SK-N-SH (cell line): ENCODE results near the gene RFLNA. TPM values are rescaled to one million over a fixed set of nuclear protein-coding genes. Genes with fewer than 3 reads are reported as not detected.

Source experiments
- CTCF ChIA-PET: fragments of 300-600, 350-600 bp; formaldehyde crosslinking; extraction: SDS; loops from one replicate; lab custom pipeline; 2021; lab: Yijun Ruan, JAX
- POLR2A ChIA-PET: fragments of 350-600 bp; sonication (Branson Sonifier 250); formaldehyde crosslinking; extraction: SDS; loops from one replicate; lab custom pipeline; 2020; ENCODE audit warnings: antibody characterized with exemption, inconsistent platforms; lab: Yijun Ruan, JAX
- DNase-seq: peaks from one replicate; pipeline ENCODE4 v3.0.0; 2012
- H2AFZ ChIP-seq: fragments of 200-600 bp; sonication (generic); 2 replicates; pipeline ENCODE4 v1.8.1; 2016; ENCODE audit warnings: antibody characterized with exemption, mild to moderate bottlenecking, low read depth
- H3F3A ChIP-seq: fragments of 200-600 bp; sonication (generic); replicated peaks from 2 replicates; pipeline ENCODE3; 2016; ENCODE audit warnings: antibody characterized with exemption, mild to moderate bottlenecking; ENCODE audit not compliant: insufficient read depth
- H3K27ac ChIP-seq, 2 experiments: fragments of 200-500 bp in 1 of 2; fragments of 200-600 bp in 1 of 2; sonication (Bioruptor generic) in 1 of 2; sonication (generic), shearing (Covaris generic) in 1 of 2; 2 replicates each; pipeline versions ENCODE4 v1.5.1 to v1.6.1; 2014 to 2016; ENCODE audit warnings: low read depth in 2 of 2, inconsistent platforms in 1 of 2, low read length in 1 of 2, mild to moderate bottlenecking in 1 of 2, mixed read lengths in 1 of 2
- H3K27me3 ChIP-seq: fragments of 200-600 bp; sonication (generic), shearing (Covaris generic); 2 replicates; pipeline ENCODE4 v1.6.1; 2016; ENCODE audit warnings: mixed run types; ENCODE audit not compliant: insufficient read depth
- H3K36me3 ChIP-seq, 2 experiments: fragments of 200-500 bp in 1 of 2; fragments of 200-600 bp in 1 of 2; sonication (Bioruptor generic) in 1 of 2; sonication (generic) in 1 of 2; replicated peaks in 1 of 2; 2 replicates each; pipeline versions ENCODE3 to v1.5.1; 2014 to 2016; ENCODE audit warnings: low read length in 1 of 2, mild to moderate bottlenecking in 1 of 2; ENCODE audit not compliant: insufficient read depth in 2 of 2, control insufficient read depth in 1 of 2
- H3K4me1 ChIP-seq, 2 experiments: fragments of 200-500 bp in 1 of 2; fragments of 200-600 bp in 1 of 2; sonication (Bioruptor generic) in 1 of 2; sonication (generic), shearing (Covaris generic) in 1 of 2; 2 replicates each; pipeline versions ENCODE4 v1.5.1 to v1.6.1; 2014 to 2016; ENCODE audit warnings: low read depth in 1 of 2, low read length in 1 of 2, mixed run types in 1 of 2; ENCODE audit not compliant: insufficient read depth in 2 of 2, control insufficient read depth in 1 of 2
- H3K4me2 ChIP-seq: fragments of 200-600 bp; sonication (generic), shearing (Covaris generic); 2 replicates; pipeline ENCODE4 v1.6.1; 2017; ENCODE audit warnings: mixed run types
- H3K4me3 ChIP-seq, 2 experiments: fragments of 200-500 bp in 1 of 2; fragments of 200-600 bp in 1 of 2; sonication (Bioruptor generic) in 1 of 2; sonication (generic), shearing (Covaris generic) in 1 of 2; 2 replicates each; pipeline versions ENCODE4 v1.5.1 to v1.8.1; 2014 to 2016; ENCODE audit warnings: low read depth in 2 of 2, inconsistent platforms in 1 of 2, low read length in 1 of 2, mild to moderate bottlenecking in 1 of 2, mixed read lengths in 1 of 2, moderate library complexity in 1 of 2
- H3K79me2 ChIP-seq: fragments of 200-600 bp; sonication (generic); 2 replicates; pipeline ENCODE4 v1.8.1; 2017; ENCODE audit warnings: mild to moderate bottlenecking; ENCODE audit not compliant: insufficient read depth
- H3K9ac ChIP-seq: fragments of 200-600 bp; sonication (generic); 2 replicates; pipeline ENCODE4 v1.6.1; 2017; ENCODE audit warnings: mixed run types
- H3K9me2 ChIP-seq: fragments of 200-600 bp; sonication (generic); 2 replicates; pipeline ENCODE4 v1.6.1; 2017; ENCODE audit warnings: mixed run types
- H3K9me3 ChIP-seq: fragments of 200-600 bp; sonication (generic); 2 replicates; pipeline ENCODE4 v1.6.1; 2017; ENCODE audit warnings: mixed run types, mild to moderate bottlenecking, moderate library complexity
- H4K20me1 ChIP-seq: fragments of 200-600 bp; sonication (generic); 2 replicates; pipeline ENCODE4 v1.6.1; 2017; ENCODE audit warnings: mild to moderate bottlenecking, mixed run types; ENCODE audit not compliant: insufficient read depth
- EP300 ChIP-seq, 2 experiments: IDR thresholded peaks; 2 replicates each; pipeline versions ENCODE4 v1.4.0 to v1.6.1; 2012; ENCODE audit warnings: borderline replicate concordance in 1 of 2, low read depth in 1 of 2, low read length in 1 of 2
- FOXJ3 ChIP-seq: sonication (generic); formaldehyde crosslinking; IDR thresholded peaks from 2 replicates; pipeline ENCODE4 v1.5.1; 2020; ENCODE audit warnings: mild to moderate bottlenecking, missing genetic modification reagents
- GATA2 ChIP-seq: sonication (generic); formaldehyde crosslinking; IDR thresholded peaks from 2 replicates; pipeline ENCODE4 v1.5.0; 2020; ENCODE audit warnings: mild to moderate bottlenecking, missing genetic modification reagents
- MXI1 ChIP-seq: IDR thresholded peaks from 2 replicates; pipeline ENCODE4 v1.6.1; 2012; ENCODE audit warnings: mild to moderate bottlenecking, low read depth, low read length, improper control_type of control experiment
- POLR2AphosphoS5 ChIP-seq: IDR thresholded peaks from 2 replicates; pipeline ENCODE4 v1.6.1; 2012; ENCODE audit warnings: low read depth, low read length
- RCOR1 ChIP-seq: fragments of 150-350 bp; IDR thresholded peaks from 2 replicates; pipeline ENCODE4 v1.6.1; 2017; ENCODE audit warnings: antibody characterized with exemption, low read length
- RXRA ChIP-seq: IDR thresholded peaks from 2 replicates; pipeline ENCODE4 v1.4.0; 2012; ENCODE audit warnings: low read depth, mild to moderate bottlenecking, borderline replicate concordance
- WGBS: methylation state at CpG from one replicate; pipeline ENCODE4 v1.1.6; 2017; ENCODE audit warnings: low lambda C conversion rate; 5-methylcytosine and 5-hydroxymethylcytosine counted together
- polyA plus RNA-seq, 3 experiments: library from polyadenylated mRNA; depleted of rRNA; stranded (reverse); fragments of >200 nt; gene quantifications; 2 replicates each; pipeline ENCODE4 v1.2.3, GENCODE V29; 2012
- TF ChIP-seq, protein P1 (sequence below): IDR thresholded peaks from 2 replicates; pipeline ENCODE4 v1.6.1; 2012; ENCODE audit warnings: mild to moderate bottlenecking, low read depth, low read length, moderate library complexity
- TF ChIP-seq, protein P2 (sequence below): fragments of 150-350 bp; IDR thresholded peaks from 2 replicates; pipeline ENCODE4 v1.6.1; 2016; ENCODE audit warnings: mild to moderate bottlenecking, low read depth, low read length
- TF ChIP-seq, protein P3 (sequence below): fragments of 150-350 bp; IDR thresholded peaks from 2 replicates; pipeline ENCODE4 v1.6.1; 2017; ENCODE audit warnings: antibody characterized with exemption, low read length, low read depth, borderline replicate concordance
- TF ChIP-seq, protein P4 (sequence below): IDR thresholded peaks from 2 replicates; pipeline ENCODE4 v1.4.0; 2012; ENCODE audit warnings: low read depth

RFLNA gene
- polyA plus RNA-seq, 1 of the 3 experiments (the other 2 are of a cell fraction) = 0.10 TPM

DNA sequence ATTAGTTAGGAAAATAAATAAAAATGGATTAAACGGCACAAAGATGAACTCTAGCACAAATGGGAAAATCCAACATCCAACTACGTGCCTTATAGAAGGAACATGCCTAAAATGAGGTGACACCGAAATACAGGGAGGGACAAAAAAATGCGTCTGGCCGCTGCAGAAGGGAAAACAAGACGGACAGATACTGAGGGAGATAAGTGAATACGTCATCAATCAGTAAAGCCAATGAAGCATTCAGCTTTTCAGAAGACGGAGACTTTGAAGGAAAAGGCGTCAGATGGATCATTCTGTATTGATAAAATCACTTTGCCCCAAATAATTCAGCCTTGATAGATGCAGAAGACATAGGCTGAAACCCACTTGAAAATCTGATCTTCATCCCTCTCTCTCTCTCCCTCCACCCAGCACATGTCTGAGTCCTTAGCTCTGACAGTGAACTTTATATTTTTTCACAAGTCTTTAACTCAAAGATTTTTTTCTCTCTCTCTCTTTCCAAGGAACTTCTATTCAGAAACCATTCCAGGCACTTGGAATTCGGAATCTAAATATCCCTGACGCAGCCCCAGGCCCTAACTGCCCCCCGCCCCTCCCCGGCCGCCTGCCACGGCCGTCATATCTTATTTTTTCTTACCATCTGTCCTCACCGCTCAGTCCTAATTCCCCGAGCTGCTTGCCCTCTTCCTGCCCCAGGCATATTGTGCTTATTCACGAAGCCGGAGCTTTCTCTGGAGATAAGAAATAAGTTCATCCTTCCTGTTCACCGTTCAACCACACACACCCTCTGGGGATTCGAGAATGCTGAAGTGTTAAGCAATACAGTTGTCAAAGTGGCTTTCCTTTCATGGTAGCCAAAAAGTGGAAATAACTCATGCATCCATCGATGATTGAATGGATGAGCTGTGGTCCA, 35.5 kb upstream of the RFLNA start:
- POLR2A ChIA-PET = interaction anchor here (0.5 kb wide), 1 partner anchor 136 kb away, joined by 3 read pairs; no protein-coding TSS in a partner anchor

DNA sequence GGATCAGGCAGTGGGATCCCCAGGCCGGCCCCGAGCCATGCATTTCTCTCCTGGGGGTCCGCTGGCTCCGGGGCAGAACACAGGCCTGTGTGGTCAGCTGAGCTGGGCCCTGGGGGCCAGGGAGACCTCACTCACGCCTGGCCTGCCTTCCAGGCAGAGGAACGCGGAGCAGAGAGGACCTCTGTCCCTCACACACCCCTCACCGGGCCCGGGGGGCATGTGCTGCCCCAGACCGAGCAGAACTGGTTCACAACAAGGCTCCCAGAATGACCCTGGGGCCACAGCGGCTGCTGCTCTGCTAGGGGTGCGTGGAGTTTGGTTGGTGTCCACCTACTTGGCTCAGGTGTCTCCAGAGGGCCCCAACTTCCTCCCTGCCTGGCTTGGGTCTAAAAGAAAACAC, 33.0 kb upstream of the RFLNA start:
- H3F3A ChIP-seq = no peaks in the 10 kb centered on the region
- no peaks in the 10 kb centered on the region for H4K20me1 ChIP-seq
- H3K27ac ChIP-seq = no peak overlapping the region
- CTCF ChIA-PET = no interaction called here
- no peak for DNase-seq
- H3K9ac ChIP-seq = no peak overlapping the region
- H2AFZ ChIP-seq = no peak overlapping the region
- H3K79me2 ChIP-seq = no peaks in the 10 kb centered on the region
- H3K36me3 ChIP-seq = no peaks in the 10 kb centered on the region
- H3K27me3 ChIP-seq = peaks cover 7% of the 10 kb centered on the region; the same call in 1 of the 2 replicates
- no peak overlapping the region for H3K4me2 ChIP-seq
- WGBS = 90% methylated on average over 2 of the region's 12 CpGs
- H3K9me3 ChIP-seq = no peaks in the 10 kb centered on the region
- TF ChIP-seq, protein P1, sequence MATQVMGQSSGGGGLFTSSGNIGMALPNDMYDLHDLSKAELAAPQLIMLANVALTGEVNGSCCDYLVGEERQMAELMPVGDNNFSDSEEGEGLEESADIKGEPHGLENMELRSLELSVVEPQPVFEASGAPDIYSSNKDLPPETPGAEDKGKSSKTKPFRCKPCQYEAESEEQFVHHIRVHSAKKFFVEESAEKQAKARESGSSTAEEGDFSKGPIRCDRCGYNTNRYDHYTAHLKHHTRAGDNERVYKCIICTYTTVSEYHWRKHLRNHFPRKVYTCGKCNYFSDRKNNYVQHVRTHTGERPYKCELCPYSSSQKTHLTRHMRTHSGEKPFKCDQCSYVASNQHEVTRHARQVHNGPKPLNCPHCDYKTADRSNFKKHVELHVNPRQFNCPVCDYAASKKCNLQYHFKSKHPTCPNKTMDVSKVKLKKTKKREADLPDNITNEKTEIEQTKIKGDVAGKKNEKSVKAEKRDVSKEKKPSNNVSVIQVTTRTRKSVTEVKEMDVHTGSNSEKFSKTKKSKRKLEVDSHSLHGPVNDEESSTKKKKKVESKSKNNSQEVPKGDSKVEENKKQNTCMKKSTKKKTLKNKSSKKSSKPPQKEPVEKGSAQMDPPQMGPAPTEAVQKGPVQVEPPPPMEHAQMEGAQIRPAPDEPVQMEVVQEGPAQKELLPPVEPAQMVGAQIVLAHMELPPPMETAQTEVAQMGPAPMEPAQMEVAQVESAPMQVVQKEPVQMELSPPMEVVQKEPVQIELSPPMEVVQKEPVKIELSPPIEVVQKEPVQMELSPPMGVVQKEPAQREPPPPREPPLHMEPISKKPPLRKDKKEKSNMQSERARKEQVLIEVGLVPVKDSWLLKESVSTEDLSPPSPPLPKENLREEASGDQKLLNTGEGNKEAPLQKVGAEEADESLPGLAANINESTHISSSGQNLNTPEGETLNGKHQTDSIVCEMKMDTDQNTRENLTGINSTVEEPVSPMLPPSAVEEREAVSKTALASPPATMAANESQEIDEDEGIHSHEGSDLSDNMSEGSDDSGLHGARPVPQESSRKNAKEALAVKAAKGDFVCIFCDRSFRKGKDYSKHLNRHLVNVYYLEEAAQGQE = no peak
- TF ChIP-seq EP300 (IDR thresholded peaks at IDR 0.05; ENCODE audit: borderline replicate concordance in 1 of 2, low read depth in 1 of 2, low read length in 1 of 2) = no peak
- no peak for TF ChIP-seq FOXJ3
- TF ChIP-seq, protein P2, sequence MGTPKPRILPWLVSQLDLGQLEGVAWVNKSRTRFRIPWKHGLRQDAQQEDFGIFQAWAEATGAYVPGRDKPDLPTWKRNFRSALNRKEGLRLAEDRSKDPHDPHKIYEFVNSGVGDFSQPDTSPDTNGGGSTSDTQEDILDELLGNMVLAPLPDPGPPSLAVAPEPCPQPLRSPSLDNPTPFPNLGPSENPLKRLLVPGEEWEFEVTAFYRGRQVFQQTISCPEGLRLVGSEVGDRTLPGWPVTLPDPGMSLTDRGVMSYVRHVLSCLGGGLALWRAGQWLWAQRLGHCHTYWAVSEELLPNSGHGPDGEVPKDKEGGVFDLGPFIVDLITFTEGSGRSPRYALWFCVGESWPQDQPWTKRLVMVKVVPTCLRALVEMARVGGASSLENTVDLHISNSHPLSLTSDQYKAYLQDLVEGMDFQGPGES = no peak
- TF ChIP-seq RCOR1 = no peak
- TF ChIP-seq MXI1 = no peak
- TF ChIP-seq POLR2AphosphoS5 = no peak
- no peak for TF ChIP-seq GATA2 (CRISPR knock-in tag)
- TF ChIP-seq, protein P3, sequence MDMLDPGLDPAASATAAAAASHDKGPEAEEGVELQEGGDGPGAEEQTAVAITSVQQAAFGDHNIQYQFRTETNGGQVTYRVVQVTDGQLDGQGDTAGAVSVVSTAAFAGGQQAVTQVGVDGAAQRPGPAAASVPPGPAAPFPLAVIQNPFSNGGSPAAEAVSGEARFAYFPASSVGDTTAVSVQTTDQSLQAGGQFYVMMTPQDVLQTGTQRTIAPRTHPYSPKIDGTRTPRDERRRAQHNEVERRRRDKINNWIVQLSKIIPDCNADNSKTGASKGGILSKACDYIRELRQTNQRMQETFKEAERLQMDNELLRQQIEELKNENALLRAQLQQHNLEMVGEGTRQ = no peak
- TF ChIP-seq, protein P4, sequence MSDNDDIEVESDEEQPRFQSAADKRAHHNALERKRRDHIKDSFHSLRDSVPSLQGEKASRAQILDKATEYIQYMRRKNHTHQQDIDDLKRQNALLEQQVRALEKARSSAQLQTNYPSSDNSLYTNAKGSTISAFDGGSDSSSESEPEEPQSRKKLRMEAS = no peak
- no peak for TF ChIP-seq RXRA
- TF ChIP-seq, all 33 proteins: peak for 0
- no peaks in the 10 kb centered on the region for H3K9me2 ChIP-seq
- POLR2A ChIA-PET = no interaction called here
- H3K4me1 ChIP-seq = peaks cover 0 to 4% of the 10 kb centered on the region in 2 experiments; a peak in 1 of 4 replicates
- no peak overlapping the region for H3K4me3 ChIP-seq

More for the DNA sequence above, 35.5 kb upstream of the RFLNA start:
- H3K36me3 ChIP-seq = no peaks in the 10 kb centered on the region
- TF ChIP-seq GATA2 (CRISPR knock-in tag) = peak; percentile 10; the same call in 1 of the 2 replicates
- TF ChIP-seq, protein P2 = no peak
- no peak overlapping the region for H3K4me3 ChIP-seq
- H3K27ac ChIP-seq = no peak overlapping the region
- DNase-seq = peak; percentile 61
- 12% methylated on average over 23 of the region's 23 CpGs for WGBS
- no peak overlapping the region for H2AFZ ChIP-seq
- H3K9ac ChIP-seq = no peak overlapping the region
- H3K4me2 ChIP-seq = peak overlapping the region; percentile 29
- H3K9me2 ChIP-seq = no peaks in the 10 kb centered on the region
- CTCF ChIA-PET = interaction anchor here (0.9 to 1.5 kb wide), 3 partner anchors 14 to 512 kb away, joined by 3 to 5 read pairs (median 3); no protein-coding TSS in a partner anchor
- peaks cover 7% of the 10 kb centered on the region; the same call in 1 of the 2 replicates for H3K27me3 ChIP-seq
- no peaks in the 10 kb centered on the region for H3F3A ChIP-seq
- no peaks in the 10 kb centered on the region for H4K20me1 ChIP-seq
- H3K79me2 ChIP-seq = no peaks in the 10 kb centered on the region
- peaks cover 0 to 4% of the 10 kb centered on the region in 2 experiments; a peak in 1 of 4 replicates for H3K4me1 ChIP-seq
- H3K9me3 ChIP-seq = no peaks in the 10 kb centered on the region
